ENCODE data around the gene GPX5. TPM values are rescaled to one million over a fixed set of nuclear protein-coding genes. Genes with fewer than 3 reads are reported as not detected.
A peak's percentile ranks its signal among the peaks of the same experiment; 100 is the strongest.

The GPX5 gene
- total and polyA plus RNA-seq, 2 experiments from 2014 or later, result not detected

GRCh38 chr6:28489366-28490204, 36.1 kb upstream of the GPX5 start:
- H3K4me2 ChIP-seq, result peak overlapping the region; percentile 74
- no peaks in the 10 kb centered on the region for H3K4me1 ChIP-seq (ENCODE audit: insufficient read depth)
- H3K9me3 ChIP-seq (ENCODE audit: low read depth), result no peaks in the 10 kb centered on the region
- no peaks in the 10 kb centered on the region for H4K20me1 ChIP-seq (ENCODE audit: insufficient read depth, poor library complexity, severe bottlenecking)
- under 1% methylated on average over 37 of the region's 40 CpGs for WGBS (ENCODE audit: low lambda C conversion rate, missing lambda C conversion rate)
- no peaks in the 10 kb centered on the region for H3K27me3 ChIP-seq
- DNase-seq (ENCODE audit: low spot score), result peak; percentile 94
- H3K27ac ChIP-seq, result peak overlapping the region; percentile 96
- peak overlapping the region; percentile 23 for H3K4me3 ChIP-seq
- no peaks in the 10 kb centered on the region for H3K79me2 ChIP-seq
- peak overlapping the region; percentile 67 for H2AFZ ChIP-seq
- no peaks in the 10 kb centered on the region for H3K36me3 ChIP-seq (replicated peaks; ENCODE audit: insufficient read depth, low read depth)
- TF ChIP-seq EZH2 (IDR thresholded peaks at IDR 0.05; ENCODE audit: borderline replicate concordance), result no peak
- TF ChIP-seq CTCF (IDR thresholded peaks at IDR 0.05; ENCODE audit: poor library complexity), result no peak
- TF ChIP-seq EZH2phosphoT487 (IDR thresholded peaks at IDR 0.05; ENCODE audit: low read depth, severe bottlenecking, unreplicated experiment), result no peak
- H3K9me2 ChIP-seq (replicated peaks; ENCODE audit: insufficient read depth), result no peaks in the 10 kb centered on the region

- H3K9me3 ChIP-seq (ENCODE audit: low read depth), result no peaks in the 10 kb centered on the region
- H3K79me2 ChIP-seq, result no peaks in the 10 kb centered on the region
- no peaks in the 10 kb centered on the region for H3K27me3 ChIP-seq
- H3K9me2 ChIP-seq (replicated peaks; ENCODE audit: insufficient read depth), result no peaks in the 10 kb centered on the region
- DNase-seq (ENCODE audit: low spot score), result peak; percentile 56
- peak overlapping the region; percentile 23 for H3K4me3 ChIP-seq
- no peaks in the 10 kb centered on the region for H3K36me3 ChIP-seq (replicated peaks; ENCODE audit: insufficient read depth, low read depth)
- peak overlapping the region; percentile 96 for H3K27ac ChIP-seq
- peak overlapping the region; percentile 74 for H3K4me2 ChIP-seq
- TF ChIP-seq CTCF (IDR thresholded peaks at IDR 0.05; ENCODE audit: poor library complexity), result no peak
- no peak for TF ChIP-seq EZH2phosphoT487 (IDR thresholded peaks at IDR 0.05; ENCODE audit: low read depth, severe bottlenecking, unreplicated experiment)
- TF ChIP-seq EZH2 (IDR thresholded peaks at IDR 0.05; ENCODE audit: borderline replicate concordance), result no peak
- H3K4me1 ChIP-seq (ENCODE audit: insufficient read depth), result no peaks in the 10 kb centered on the region
- no peaks in the 10 kb centered on the region for H4K20me1 ChIP-seq (ENCODE audit: insufficient read depth, poor library complexity, severe bottlenecking)
- H2AFZ ChIP-seq, result peak overlapping the region; percentile 67
- 14% methylated on average over 23 of the region's 23 CpGs for WGBS (ENCODE audit: low lambda C conversion rate, missing lambda C conversion rate)
Measured at GRCh38 chr6:28490205-28490890, 35.3 kb upstream of the GPX5 start.

GRCh38 chr6:28491984-28492317, 33.7 kb upstream of the GPX5 start:
- no peak overlapping the region for H2AFZ ChIP-seq
- TF ChIP-seq CTCF (IDR thresholded peaks at IDR 0.05; ENCODE audit: poor library complexity) (no peak), EZH2 (IDR thresholded peaks at IDR 0.05; ENCODE audit: borderline replicate concordance) (no peak)
- no peak overlapping the region for H3K4me2 ChIP-seq

More at GRCh38 chr6:28491984-28492317, 33.7 kb upstream of the GPX5 start:
- H3K27ac ChIP-seq, result no peak overlapping the region
- H3K9me3 ChIP-seq (ENCODE audit: low read depth), result no peaks in the 10 kb centered on the region
- 78% methylated on average over 3 of the region's 3 CpGs for WGBS (ENCODE audit: low lambda C conversion rate, missing lambda C conversion rate)
- DNase-seq (ENCODE audit: low spot score), result no peak
- no peaks in the 10 kb centered on the region for H3K9me2 ChIP-seq (replicated peaks; ENCODE audit: insufficient read depth)
- no peak overlapping the region for H3K4me3 ChIP-seq
- H3K27me3 ChIP-seq, result no peaks in the 10 kb centered on the region
- H3K79me2 ChIP-seq, result no peaks in the 10 kb centered on the region
- no peaks in the 10 kb centered on the region for H3K4me1 ChIP-seq (ENCODE audit: insufficient read depth)
- no peaks in the 10 kb centered on the region for H3K36me3 ChIP-seq (replicated peaks; ENCODE audit: insufficient read depth, low read depth)
- H4K20me1 ChIP-seq (ENCODE audit: insufficient read depth, poor library complexity, severe bottlenecking), result no peaks in the 10 kb centered on the region
